ENCODE data around the gene CYTH3. TPM values are rescaled to one million over a fixed set of nuclear protein-coding genes. Genes with fewer than 3 reads are reported as not detected.

CYTH3 gene
- total RNA-seq, 1 donor from 2014 or later, result 20.1 TPM

- no peak overlapping the region for H3K4me3 Mint-ChIP-seq (ENCODE audit: unreplicated experiment)
- H3K36me3 Mint-ChIP-seq (ENCODE audit: unreplicated experiment), result no peaks in the 10 kb centered on the region
- H3K4me1 Mint-ChIP-seq (ENCODE audit: low read depth, unreplicated experiment), result peaks cover 5% of the 10 kb centered on the region
Measured at GRCh38 chr7:6221340-6222319, 50.8 kb downstream of the CYTH3 start.

GRCh38 chr7:6218329-6218728 is 54.1 kb downstream of the CYTH3 start:
- H3K9me3 Mint-ChIP-seq (ENCODE audit: unreplicated experiment), result no peaks in the 10 kb centered on the region
- no peaks in the 10 kb centered on the region for H3K36me3 Mint-ChIP-seq (ENCODE audit: unreplicated experiment)
- no peak overlapping the region for H3K27ac Mint-ChIP-seq (ENCODE audit: unreplicated experiment)
- no peak overlapping the region for H3K4me3 Mint-ChIP-seq (ENCODE audit: unreplicated experiment)
- TF ChIP-seq CTCF (IDR thresholded peaks at IDR 0.05; ENCODE audit: partially characterized antibody, unreplicated experiment), result no peak
- H3K27me3 Mint-ChIP-seq (ENCODE audit: unreplicated experiment), result no peaks in the 10 kb centered on the region
- peaks cover 2% of the 10 kb centered on the region for H3K4me1 Mint-ChIP-seq (ENCODE audit: low read depth, unreplicated experiment)
- DNase-seq, result no peak

More at GRCh38 chr7:6221340-6222319, 50.8 kb downstream of the CYTH3 start:
- Mint-ChIP-seq H3K27ac (ENCODE audit: unreplicated experiment) (no peak overlapping the region), H3K9me3 (ENCODE audit: unreplicated experiment) (no peaks in the 10 kb centered on the region), H3K27me3 (ENCODE audit: unreplicated experiment) (peaks cover 2% of the 10 kb centered on the region)
- no peak for DNase-seq
- TF ChIP-seq CTCF (IDR thresholded peaks at IDR 0.05; ENCODE audit: partially characterized antibody, unreplicated experiment), result no peak

GRCh38 chr7:6212008-6212407 is 60.4 kb downstream of the CYTH3 start:
- Mint-ChIP-seq H3K9me3 (ENCODE audit: unreplicated experiment) (no peaks in the 10 kb centered on the region), H3K27me3 (ENCODE audit: unreplicated experiment) (no peaks in the 10 kb centered on the region), H3K36me3 (ENCODE audit: unreplicated experiment) (no peaks in the 10 kb centered on the region), H3K4me3 (ENCODE audit: unreplicated experiment) (no peak overlapping the region), H3K4me1 (ENCODE audit: low read depth, unreplicated experiment) (peaks cover 4% of the 10 kb centered on the region), H3K27ac (ENCODE audit: unreplicated experiment) (no peak overlapping the region)
- DNase-seq, result no peak
- TF ChIP-seq CTCF (IDR thresholded peaks at IDR 0.05; ENCODE audit: partially characterized antibody, unreplicated experiment), result no peak

GRCh38 chr7:6210621-6211372 is 61.6 kb downstream of the CYTH3 start:
- no peaks in the 10 kb centered on the region for H3K36me3 Mint-ChIP-seq (ENCODE audit: unreplicated experiment)
- no peak for DNase-seq
- peaks cover 4% of the 10 kb centered on the region for H3K4me1 Mint-ChIP-seq (ENCODE audit: low read depth, unreplicated experiment)
- no peaks in the 10 kb centered on the region for H3K27me3 Mint-ChIP-seq (ENCODE audit: unreplicated experiment)
- H3K4me3 Mint-ChIP-seq (ENCODE audit: unreplicated experiment), result no peak overlapping the region
- H3K9me3 Mint-ChIP-seq (ENCODE audit: unreplicated experiment), result no peaks in the 10 kb centered on the region
- no peak for TF ChIP-seq CTCF (IDR thresholded peaks at IDR 0.05; ENCODE audit: partially characterized antibody, unreplicated experiment)
- no peak overlapping the region for H3K27ac Mint-ChIP-seq (ENCODE audit: unreplicated experiment)

Measured in glutamatergic neuron (in vitro differentiated cells).